NB4 (cell line): ENCODE results near the gene NOTCH1.

Experiments
- CTCF ChIP-seq: IDR thresholded peaks from one replicate; pipeline ENCODE4 v1.5.1; 2012; ENCODE audit warnings: low read depth, low read length
- POLR2A ChIP-seq: IDR thresholded peaks from 2 replicates; pipeline ENCODE4 v1.6.1; 2011; ENCODE audit warnings: mild to moderate bottlenecking; ENCODE audit not compliant: insufficient read length; ENCODE audit errors: extremely low read depth

GRCh38 chr9:136541709-136542108 lies 4.1 kb downstream of the NOTCH1 start:
- TF ChIP-seq CTCF (no peak), POLR2A (no peak)
